Embryonic facial prominence (tissue), 1 donor: Measurements from ENCODE around the gene OBSL1.

Source experiments
- DNase-seq: peaks from one replicate; pipeline ENCODE4 v3.0.0-alpha.2; 2016; ENCODE audit errors: extremely low spot score

OBSL1 gene

GRCh38 chr2:219513787-219514186 is 57.6 kb downstream of the OBSL1 start:
- DNase-seq = no peak

GRCh38 chr2:219512524-219513216 is 58.7 kb downstream of the OBSL1 start:
- no peak for DNase-seq

GRCh38 chr2:219511547-219512325 is 59.6 kb downstream of the OBSL1 start:
- no peak for DNase-seq

GRCh38 chr2:219510512-219511135 is 60.7 kb downstream of the OBSL1 start:
- DNase-seq = no peak

GRCh38 chr2:219509780-219510511 is 61.4 kb downstream of the OBSL1 start:
- DNase-seq = no peak

- no peak for DNase-seq
These were observed 62.2 kb downstream of the OBSL1 start for GRCh38 chr2:219508971-219509779.

GRCh38 chr2:219508444-219508734 is 63.0 kb downstream of the OBSL1 start:
- no peak for DNase-seq

- DNase-seq = no peak
These were observed 63.5 kb downstream of the OBSL1 start for GRCh38 chr2:219507581-219508443.

- DNase-seq = no peak
These were observed 64.4 kb downstream of the OBSL1 start for GRCh38 chr2:219506802-219507526.

GRCh38 chr2:219506153-219506801 is 65.1 kb downstream of the OBSL1 start:
- DNase-seq = no peak

- DNase-seq = no peak
These were observed 65.8 kb downstream of the OBSL1 start for GRCh38 chr2:219505585-219505984.

GRCh38 chr2:219502618-219503017 is 68.7 kb downstream of the OBSL1 start:
- no peak for DNase-seq

- DNase-seq = no peak
These were observed 69.5 kb downstream of the OBSL1 start for GRCh38 chr2:219501849-219502248.
